Fibroblast of pulmonary artery (primary cell): ENCODE data around the gene ACADVL.

Experiments
- DNase-seq: peaks from one replicate; pipeline ENCODE4 v3.0.0-alpha.2; 2010; ENCODE audit warnings: low read depth
- H3K4me3 ChIP-seq: replicated peaks from 2 replicates; pipeline ENCODE4 v1.5.1; 2011; ENCODE audit warnings: low read depth, mild to moderate bottlenecking, control low read depth, low read length, moderate library complexity
- TF ChIP-seq, protein P1 (sequence below): IDR thresholded peaks from 2 replicates; pipeline ENCODE4 v1.5.1; 2011; ENCODE audit warnings: mild to moderate bottlenecking, control low read depth, low read length, inconsistent platforms; ENCODE audit errors: missing control alignments

ACADVL gene

GRCh38 chr17:7229504-7229903 lies 9.8 kb downstream of the ACADVL start:
- TF ChIP-seq, protein P1, sequence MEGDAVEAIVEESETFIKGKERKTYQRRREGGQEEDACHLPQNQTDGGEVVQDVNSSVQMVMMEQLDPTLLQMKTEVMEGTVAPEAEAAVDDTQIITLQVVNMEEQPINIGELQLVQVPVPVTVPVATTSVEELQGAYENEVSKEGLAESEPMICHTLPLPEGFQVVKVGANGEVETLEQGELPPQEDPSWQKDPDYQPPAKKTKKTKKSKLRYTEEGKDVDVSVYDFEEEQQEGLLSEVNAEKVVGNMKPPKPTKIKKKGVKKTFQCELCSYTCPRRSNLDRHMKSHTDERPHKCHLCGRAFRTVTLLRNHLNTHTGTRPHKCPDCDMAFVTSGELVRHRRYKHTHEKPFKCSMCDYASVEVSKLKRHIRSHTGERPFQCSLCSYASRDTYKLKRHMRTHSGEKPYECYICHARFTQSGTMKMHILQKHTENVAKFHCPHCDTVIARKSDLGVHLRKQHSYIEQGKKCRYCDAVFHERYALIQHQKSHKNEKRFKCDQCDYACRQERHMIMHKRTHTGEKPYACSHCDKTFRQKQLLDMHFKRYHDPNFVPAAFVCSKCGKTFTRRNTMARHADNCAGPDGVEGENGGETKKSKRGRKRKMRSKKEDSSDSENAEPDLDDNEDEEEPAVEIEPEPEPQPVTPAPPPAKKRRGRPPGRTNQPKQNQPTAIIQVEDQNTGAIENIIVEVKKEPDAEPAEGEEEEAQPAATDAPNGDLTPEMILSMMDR: no peak
- H3K4me3 ChIP-seq: no peak overlapping the region
- no peak for DNase-seq

DNA sequence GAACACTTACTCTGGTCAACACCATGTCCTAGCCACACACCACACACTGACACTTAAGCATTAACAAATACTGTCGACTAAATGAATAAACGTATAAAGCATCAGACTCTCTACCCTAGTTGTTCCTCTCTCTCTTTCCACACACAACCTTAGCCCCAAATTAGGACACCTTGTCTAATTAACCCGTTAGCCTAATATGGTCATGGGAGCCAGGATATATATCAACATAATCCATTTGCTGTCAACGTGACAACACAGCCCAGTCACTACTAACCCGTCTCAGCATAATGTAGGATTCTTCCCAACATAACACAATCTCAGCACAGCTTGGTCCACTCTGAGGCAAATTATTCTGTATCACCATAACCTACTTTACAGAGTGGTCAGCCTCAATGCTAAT lies 12.4 kb downstream of the ACADVL start:
- DNase-seq: no peak
- TF ChIP-seq, protein P1: no peak
- H3K4me3 ChIP-seq: peak overlapping the region; percentile 91

DNA sequence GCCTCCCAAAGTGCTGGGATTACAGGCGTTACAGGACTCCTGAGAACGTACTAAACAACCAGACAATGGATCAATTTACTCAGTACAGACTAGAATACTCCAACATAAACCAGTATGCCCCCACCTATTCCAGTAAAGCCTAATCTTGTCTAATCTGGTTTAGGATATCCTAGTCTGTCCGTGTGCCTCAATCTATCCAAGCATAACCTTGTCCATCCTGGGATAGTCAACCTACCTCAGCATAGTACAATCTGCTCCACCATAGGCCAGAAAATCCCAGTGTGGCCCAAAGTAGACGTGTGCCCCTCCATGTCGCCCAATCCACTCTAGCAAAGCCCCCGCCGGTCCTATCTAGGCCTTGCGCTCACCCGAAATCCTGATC lies 14.0 kb downstream of the ACADVL start:
- TF ChIP-seq, protein P1: no peak
- no peak for DNase-seq

GRCh38 chr17:7234083-7234951 lies 14.6 kb downstream of the ACADVL start, which contains the start of gene DVL2:
DVL2 (minus strand) TSS chr17:7234517; CDS start chr17:7234262, 255 bp downstream.
- H3K4me3 ChIP-seq: peak within 1 kb of the TSS; percentile 91
- DNase-seq: peak; percentile 96
- TF ChIP-seq, protein P1: no peak

More for the DNA sequence above, 14.0 kb downstream of the ACADVL start:
- H3K4me3 ChIP-seq: peak overlapping the region; percentile 91

GRCh38 chr17:7235693-7236665 lies 16.2 kb downstream of the ACADVL start:
- TF ChIP-seq, protein P1: no peak
- DNase-seq: peak; percentile 47
- H3K4me3 ChIP-seq: peak overlapping the region; percentile 91

- peak overlapping the region; percentile 71 for H3K4me3 ChIP-seq
- no peak for DNase-seq
- TF ChIP-seq, protein P1: no peak
Measured at GRCh38 chr17:7236808-7237207, 17.1 kb downstream of the ACADVL start.
